GM12878 (cell line): ENCODE results near the gene USH2A.

ENCODE experiments used
- CBX5 ChIP-seq: sonication (generic); IDR thresholded peaks from 2 replicates; pipeline ENCODE4 v1.6.1; 2016; ENCODE audit warnings: low read depth, moderate library complexity, mild to moderate bottlenecking, inconsistent platforms
- CEBPZ ChIP-seq: fragments of 150-350 bp; IDR thresholded peaks from 2 replicates; pipeline ENCODE4 v1.6.1; 2016; ENCODE audit warnings: low read depth, low read length
- CTCF ChIP-seq, 3 experiments: IDR thresholded peaks in 2 of 3; conservative IDR thresholded peaks in 1 of 3; 2 replicates each; pipeline ENCODE4 v1.5.1; 2011; ENCODE audit warnings: low read depth in 3 of 3, low read length in 3 of 3, mild to moderate bottlenecking in 3 of 3, control low read depth in 2 of 3, moderate library complexity in 2 of 3, inconsistent platforms in 1 of 3, mixed read lengths in 1 of 3; ENCODE audit not compliant: control insufficient read depth in 2 of 3, insufficient read depth in 1 of 3; ENCODE audit errors: extremely low read depth in 1 of 3
- EED ChIP-seq: sonication (generic); IDR thresholded peaks from 2 replicates; pipeline ENCODE4 v1.6.1; 2016; ENCODE audit warnings: antibody characterized with exemption, low read depth
- REST ChIP-seq: IDR thresholded peaks from 2 replicates; pipeline ENCODE4 v1.6.1; 2012; ENCODE audit warnings: mild to moderate bottlenecking, low read depth, low read length
- SMAD5 ChIP-seq: IDR thresholded peaks from 2 replicates; pipeline ENCODE4 v1.6.1; 2016; ENCODE audit warnings: antibody characterized with exemption, low read depth
- TAF1 ChIP-seq: IDR thresholded peaks from 2 replicates; pipeline ENCODE4 v1.6.1; 2011; ENCODE audit warnings: mild to moderate bottlenecking, low read depth, low read length, borderline replicate concordance

DNA sequence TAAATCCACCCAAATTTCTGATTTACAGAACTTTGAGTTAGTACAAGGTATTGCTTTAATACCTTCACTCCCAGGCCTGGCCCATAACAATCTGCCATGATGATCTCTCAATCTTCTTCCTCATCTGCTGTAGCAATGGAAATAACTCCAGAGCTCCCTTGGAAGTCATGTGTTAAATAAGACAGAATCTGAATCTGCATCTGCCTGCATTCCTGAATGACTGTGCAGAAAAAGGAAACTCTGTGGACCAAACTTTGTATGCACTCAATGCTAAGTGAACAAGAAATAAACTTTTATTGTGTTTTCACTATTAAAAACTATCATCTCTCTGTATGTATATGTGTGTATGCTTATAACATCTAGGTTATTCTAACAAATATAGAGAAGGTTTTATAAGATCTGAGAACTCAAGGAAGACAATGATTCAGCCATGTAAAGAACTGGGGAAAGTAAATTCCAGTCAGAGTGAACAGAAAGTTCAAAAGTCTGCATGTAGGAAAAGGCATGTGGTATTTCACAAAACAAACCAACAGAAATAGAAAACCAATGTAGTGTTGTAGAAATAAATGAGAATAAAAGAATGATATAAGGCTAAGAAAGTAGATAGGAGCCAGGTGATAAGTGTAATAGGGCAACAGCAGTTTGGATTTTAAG is 390.2 kb downstream of the USH2A start:
- TF ChIP-seq REST (no peak), CBX5 (no peak), CTCF (IDR thresholded peaks at IDR 0.05 in 2 of 3, conservative IDR thresholded peaks at IDR 0.05 in 1 of 3; ENCODE audit: control insufficient read depth in 2 of 3, extremely low read depth in 1 of 3, insufficient read depth in 1 of 3, low read depth in 3 of 3, low read length in 3 of 3) (no peak), EED (no peak), SMAD5 (no peak), CEBPZ (no peak), TAF1 (no peak)
